Renal pelvis (tissue), 12 donors: ENCODE data around the gene TSKU. TPM values are rescaled to one million over a fixed set of nuclear protein-coding genes. Genes with fewer than 3 reads are reported as not detected.

ENCODE experiments used
- DNase-seq: peaks from one replicate; pipeline ENCODE4 v3.0.0-alpha.2; 2013
- long read RNA-seq, 16 experiments: transcript quantifications; one replicate each; lab custom pipeline, GENCODE V29; 2026
- polyA plus RNA-seq, 3 donors: library from polyadenylated mRNA; unstranded; fragments of 120-200 nt; gene quantifications; one replicate each; pipeline ENCODE4 v1.2.1, GENCODE V29; 2013; ENCODE audit not compliant: insufficient read length in 3 of 3

The TSKU gene
- 10 to 100 TPM; 22.7 to 33.1 (median 28.6) TPM for polyA plus RNA-seq
- long read RNA-seq, donor 1, transcript TSKU-201 (2 exons, 2,712 nt), result major isoform, 14 of 14 reads
- long read RNA-seq, donor 1, partial matches to known transcripts, result 0 of 14 reads
- long read RNA-seq, donor 1, other reads (novel, unspliced or antisense), result 0 of 14 reads
- long read RNA-seq, donor 2, transcript TSKU-201 (2 exons, 2,712 nt), result major isoform, 19 of 47 reads
- long read RNA-seq, donor 2, partial matches to known transcripts, result 28 of 47 reads
- long read RNA-seq, donor 2, other reads (novel, unspliced or antisense), result 0 of 47 reads
- long read RNA-seq, donor 3, transcript TSKU-201 (2 exons, 2,712 nt), result major isoform, 9 of 9 reads
- long read RNA-seq, donor 3, partial matches to known transcripts, result 0 of 9 reads
- long read RNA-seq, donor 3, other reads (novel, unspliced or antisense), result 0 of 9 reads
- long read RNA-seq, donor 4, transcript TSKU-201 (2 exons, 2,712 nt), result major isoform, 16 of 16 reads
- long read RNA-seq, donor 4, partial matches to known transcripts, result 0 of 16 reads
- long read RNA-seq, donor 4, other reads (novel, unspliced or antisense), result 0 of 16 reads
- long read RNA-seq, donor 5, transcript TSKU-201 (2 exons, 2,712 nt), result major isoform, 9 of 9 reads
- long read RNA-seq, donor 5, partial matches to known transcripts, result 0 of 9 reads
- long read RNA-seq, donor 5, other reads (novel, unspliced or antisense), result 0 of 9 reads
- long read RNA-seq, donor 6, transcript TSKU-201 (2 exons, 2,712 nt), result major isoform, 12 of 12 reads
- long read RNA-seq, donor 6, partial matches to known transcripts, result 0 of 12 reads
- long read RNA-seq, donor 6, other reads (novel, unspliced or antisense), result 0 of 12 reads
- long read RNA-seq, donor 7, transcript TSKU-201 (2 exons, 2,712 nt), result major isoform, 29 of 29 reads
- long read RNA-seq, donor 7, partial matches to known transcripts, result 0 of 29 reads
- long read RNA-seq, donor 7, other reads (novel, unspliced or antisense), result 0 of 29 reads
- long read RNA-seq, donor 8, transcript TSKU-201 (2 exons, 2,712 nt), result major isoform, 15 of 15 reads
- long read RNA-seq, donor 8, partial matches to known transcripts, result 0 of 15 reads
- long read RNA-seq, donor 8, other reads (novel, unspliced or antisense), result 0 of 15 reads
- long read RNA-seq, donor 9, transcript TSKU-201 (2 exons, 2,712 nt), result major isoform, 13 of 13 reads
- long read RNA-seq, donor 9, partial matches to known transcripts, result 0 of 13 reads
- long read RNA-seq, donor 9, other reads (novel, unspliced or antisense), result 0 of 13 reads
- long read RNA-seq, donor 10, transcript TSKU-201 (2 exons, 2,712 nt), result major isoform, 24 of 24 reads
- long read RNA-seq, donor 10, partial matches to known transcripts, result 0 of 24 reads
- long read RNA-seq, donor 10, other reads (novel, unspliced or antisense), result 0 of 24 reads
- long read RNA-seq, donor 11, transcript TSKU-201 (2 exons, 2,712 nt), result major isoform, 17 of 17 reads
- long read RNA-seq, donor 11, partial matches to known transcripts, result 0 of 17 reads
- long read RNA-seq, donor 11, other reads (novel, unspliced or antisense), result 0 of 17 reads
- long read RNA-seq, donor 12, transcript TSKU-201 (2 exons, 2,712 nt), result major isoform, 25 of 48 reads
- long read RNA-seq, donor 12, partial matches to known transcripts, result 23 of 48 reads
- long read RNA-seq, donor 12, other reads (novel, unspliced or antisense), result 0 of 48 reads
- long read RNA-seq, donor 13, transcript TSKU-201 (2 exons, 2,712 nt), result major isoform, 7 of 7 reads
- long read RNA-seq, donor 13, partial matches to known transcripts, result 0 of 7 reads
- long read RNA-seq, donor 13, other reads (novel, unspliced or antisense), result 0 of 7 reads
- long read RNA-seq, donor 14, result 0 reads
- long read RNA-seq, donor 15, transcript TSKU-201 (2 exons, 2,712 nt), result major isoform, 16 of 16 reads
- long read RNA-seq, donor 15, partial matches to known transcripts, result 0 of 16 reads
- long read RNA-seq, donor 15, other reads (novel, unspliced or antisense), result 0 of 16 reads
- long read RNA-seq, donor 16, transcript TSKU-201 (2 exons, 2,712 nt), result major isoform, 17 of 17 reads
- long read RNA-seq, donor 16, partial matches to known transcripts, result 0 of 17 reads
- long read RNA-seq, donor 16, other reads (novel, unspliced or antisense), result 0 of 17 reads

GRCh38 chr11:76783294-76783895 lies at the start of gene TSKU:
Gene TSKU (plus strand): TSS chr11:76783356. CDS start chr11:76795617, 12,261 bp downstream.
- DNase-seq, result no peak

- peak; percentile 73 for DNase-seq
Measured at GRCh38 chr11:76733906-76734305, 49.2 kb upstream of the TSKU start.

- DNase-seq, result no peak
Measured at GRCh38 chr11:76734456-76735420, 48.4 kb upstream of the TSKU start.

- DNase-seq, result no peak
Measured at GRCh38 chr11:76735841-76736240, 47.3 kb upstream of the TSKU start.

GRCh38 chr11:76736266-76736665 lies 46.9 kb upstream of the TSKU start:
- DNase-seq, result no peak

- DNase-seq, result no peak
Measured at GRCh38 chr11:76736773-76737495, 46.2 kb upstream of the TSKU start.

GRCh38 chr11:76738618-76739240 lies 44.4 kb upstream of the TSKU start:
- DNase-seq, result no peak

GRCh38 chr11:76739798-76740197 lies 43.4 kb upstream of the TSKU start:
- DNase-seq, result no peak

- no peak for DNase-seq
Measured at GRCh38 chr11:76740772-76741171, 42.4 kb upstream of the TSKU start.

- no peak for DNase-seq
Measured at GRCh38 chr11:76742902-76743301, 40.3 kb upstream of the TSKU start.

GRCh38 chr11:76744186-76745043 lies 38.7 kb upstream of the TSKU start:
- no peak for DNase-seq

- DNase-seq, result no peak
Measured at GRCh38 chr11:76745044-76745376, 38.1 kb upstream of the TSKU start.

GRCh38 chr11:76745561-76746207 lies 37.5 kb upstream of the TSKU start:
- DNase-seq, result no peak

- DNase-seq, result no peak
Measured at GRCh38 chr11:76747153-76747914, 35.8 kb upstream of the TSKU start.
